Non-pigmented ciliary epithelial cell (primary cell): Measurements from ENCODE around the gene KRT6A.
A peak's percentile ranks its signal among the peaks of the same experiment; 100 is the strongest.

ENCODE experiments used
- DNase-seq: peaks from one replicate; pipeline ENCODE4 v3.0.0-alpha.2; 2010; ENCODE audit warnings: low read depth

KRT6A gene

GRCh38 chr12:52524241-52524897, 31.3 kb upstream of the KRT6A start:
- no peak for DNase-seq

GRCh38 chr12:52523824-52524223, 30.8 kb upstream of the KRT6A start:
- DNase-seq: no peak

- DNase-seq: no peak
These were observed 29.4 kb upstream of the KRT6A start for GRCh38 chr12:52522346-52523011.

DNA sequence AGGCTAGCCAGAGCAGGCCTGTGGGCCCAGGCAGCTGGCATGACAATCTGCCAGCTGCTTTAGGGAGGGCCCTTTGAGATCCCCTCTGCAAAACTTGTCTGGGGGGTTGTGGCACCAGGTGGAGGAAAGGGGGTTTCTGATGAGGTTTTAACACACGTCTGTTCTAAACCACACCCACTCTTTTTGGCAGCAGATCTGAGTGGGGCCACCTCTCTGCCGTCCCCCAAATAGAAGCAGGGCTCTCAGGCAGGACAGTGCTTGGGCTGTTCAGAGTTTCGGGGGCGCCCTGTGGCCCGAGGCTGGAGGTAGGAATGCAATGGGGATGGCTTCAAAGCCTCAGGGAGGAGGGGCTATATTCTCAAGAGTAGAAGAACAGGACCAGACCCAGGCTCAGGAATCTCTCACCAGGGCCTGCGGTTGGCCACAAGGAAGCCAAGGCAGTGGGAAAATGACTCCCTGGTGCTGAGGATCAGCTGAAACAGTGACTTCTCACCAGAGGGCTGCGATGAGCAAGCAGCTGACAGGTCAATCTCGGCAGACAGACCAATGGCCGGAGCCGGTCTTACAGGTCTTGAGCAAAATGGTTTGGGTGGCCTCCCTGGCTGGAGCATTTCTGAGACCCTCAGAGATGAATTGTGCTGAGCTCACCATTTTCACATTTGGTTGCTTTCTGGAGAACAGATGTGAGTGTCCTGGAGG, 28.7 kb upstream of the KRT6A start:
- no peak for DNase-seq

GRCh38 chr12:52521175-52521567, 28.1 kb upstream of the KRT6A start:
- no peak for DNase-seq

- no peak for DNase-seq
These were observed 27.0 kb upstream of the KRT6A start, which contains the start of gene KRT5 for GRCh38 chr12:52519826-52520662. KRT5 (minus strand) TSS chr12:52520394; CDS start chr12:52520296, 98 bp downstream.

DNA sequence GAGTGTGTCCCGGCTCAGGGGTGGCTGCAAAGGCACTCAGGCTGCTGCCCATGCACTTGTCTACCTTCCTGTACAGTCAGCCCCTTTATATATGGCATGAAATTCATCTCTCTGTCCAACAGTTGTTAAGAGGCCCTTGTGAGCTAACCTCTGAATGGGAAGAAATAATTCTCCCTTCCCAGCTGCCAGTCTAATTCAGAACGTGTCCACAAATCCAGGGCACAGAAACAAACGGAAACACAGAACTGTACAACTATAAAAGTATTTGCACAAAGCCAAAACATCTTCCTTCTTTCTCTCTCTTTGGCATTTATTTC, 26.3 kb upstream of the KRT6A start:
- no peak for DNase-seq

- no peak for DNase-seq
These were observed 25.7 kb upstream of the KRT6A start for GRCh38 chr12:52518574-52519386.

GRCh38 chr12:52517888-52518287, 24.8 kb upstream of the KRT6A start:
- no peak for DNase-seq

DNA sequence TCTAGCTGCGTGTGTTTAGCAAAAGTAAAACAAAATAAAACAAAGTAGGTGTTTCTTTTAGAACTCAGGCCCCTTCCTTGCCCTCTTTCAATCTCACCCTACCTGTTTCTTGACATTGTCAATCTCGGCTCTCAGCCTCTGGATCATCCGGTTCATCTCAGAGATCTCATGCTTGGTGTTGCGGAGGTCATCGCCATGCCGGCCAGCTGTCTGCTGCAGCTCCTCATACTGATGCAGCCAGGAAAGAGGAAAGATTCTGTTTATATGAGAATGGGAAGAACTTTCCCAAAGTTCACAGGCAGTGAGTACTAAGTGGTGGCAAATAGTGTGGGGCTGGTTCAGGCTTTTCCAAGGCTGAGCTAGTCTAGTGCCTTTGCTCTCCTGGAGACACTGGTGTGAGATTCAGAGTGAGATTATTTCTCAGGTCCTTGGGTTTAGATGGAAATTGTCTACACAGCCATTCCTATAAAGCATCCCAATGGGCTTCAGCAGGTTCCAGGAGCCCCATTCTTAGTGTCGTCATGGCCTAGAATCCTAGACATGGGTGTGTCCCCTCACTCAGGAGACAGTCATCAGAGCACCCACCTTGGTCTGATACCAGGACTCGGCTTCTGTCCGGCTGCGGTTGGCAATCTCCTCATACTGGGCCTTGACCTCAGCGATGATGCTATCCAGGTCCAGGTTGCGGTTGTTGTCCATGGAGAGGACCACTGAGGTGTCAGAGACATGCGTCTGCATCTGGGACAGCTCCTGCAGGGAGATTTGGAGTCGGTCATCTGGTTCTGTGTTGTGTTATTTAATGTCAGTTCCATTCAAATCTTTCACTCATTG, 24.2 kb upstream of the KRT6A start:
- DNase-seq: no peak

DNA sequence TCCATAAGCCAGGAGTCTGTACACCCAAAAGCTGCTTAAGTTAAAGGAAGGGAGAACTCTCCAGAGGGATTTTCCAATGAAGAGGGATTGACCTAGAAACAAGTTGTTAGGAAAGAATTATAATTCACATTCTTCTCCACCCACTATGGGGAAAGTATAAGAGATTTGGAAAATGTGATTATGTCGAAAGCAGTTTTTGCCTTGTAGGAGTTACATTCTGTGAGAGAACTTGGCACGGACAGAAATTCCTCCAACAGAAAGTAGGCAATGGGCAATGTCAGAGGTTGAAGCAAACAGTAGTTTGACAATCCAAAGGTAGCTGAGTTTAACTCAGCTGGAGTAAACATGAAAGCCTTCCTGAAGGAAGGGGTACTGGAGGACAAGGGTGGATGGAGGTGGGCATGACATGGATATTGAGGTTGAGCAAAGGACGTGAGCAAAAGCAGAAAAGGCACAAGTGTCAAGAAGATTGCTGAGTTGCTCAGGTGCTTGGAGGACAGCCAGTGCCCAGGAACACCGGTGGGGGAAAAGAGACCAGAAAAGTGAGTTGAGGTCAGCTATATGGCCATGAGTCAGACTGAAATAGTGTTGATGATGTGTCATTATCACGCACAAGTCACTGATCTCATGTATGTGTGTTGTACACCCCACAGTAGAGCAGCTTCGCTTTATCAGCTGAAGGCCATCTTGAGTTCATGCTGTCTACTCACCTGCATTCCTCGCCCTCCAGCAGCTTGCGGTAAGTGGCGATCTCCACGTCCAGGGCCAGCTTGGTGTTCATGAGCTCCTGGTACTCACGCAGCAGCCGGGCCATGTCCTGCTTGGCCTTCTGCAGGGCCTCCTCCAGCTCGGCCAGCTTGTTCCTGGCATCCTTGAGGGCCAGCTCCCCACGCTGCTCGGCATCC, 23.1 kb upstream of the KRT6A start:
- DNase-seq: no peak

DNA sequence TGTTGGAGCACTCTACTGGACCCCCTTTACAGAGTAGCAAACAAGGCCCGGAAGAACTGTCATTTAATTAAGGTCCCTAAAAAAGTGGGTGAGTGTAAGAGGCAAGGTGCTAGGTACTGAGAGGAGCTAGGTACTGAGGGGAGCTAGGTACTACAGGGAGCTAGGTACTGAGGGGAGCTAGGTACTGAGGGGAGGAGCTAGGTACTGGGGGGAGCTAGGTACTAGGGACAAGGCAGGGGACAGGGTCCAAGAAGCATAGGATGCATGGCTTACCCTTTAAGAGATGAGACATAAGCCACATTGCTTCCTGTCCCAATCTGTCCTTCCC, 22.2 kb upstream of the KRT6A start:
- DNase-seq: no peak

DNA sequence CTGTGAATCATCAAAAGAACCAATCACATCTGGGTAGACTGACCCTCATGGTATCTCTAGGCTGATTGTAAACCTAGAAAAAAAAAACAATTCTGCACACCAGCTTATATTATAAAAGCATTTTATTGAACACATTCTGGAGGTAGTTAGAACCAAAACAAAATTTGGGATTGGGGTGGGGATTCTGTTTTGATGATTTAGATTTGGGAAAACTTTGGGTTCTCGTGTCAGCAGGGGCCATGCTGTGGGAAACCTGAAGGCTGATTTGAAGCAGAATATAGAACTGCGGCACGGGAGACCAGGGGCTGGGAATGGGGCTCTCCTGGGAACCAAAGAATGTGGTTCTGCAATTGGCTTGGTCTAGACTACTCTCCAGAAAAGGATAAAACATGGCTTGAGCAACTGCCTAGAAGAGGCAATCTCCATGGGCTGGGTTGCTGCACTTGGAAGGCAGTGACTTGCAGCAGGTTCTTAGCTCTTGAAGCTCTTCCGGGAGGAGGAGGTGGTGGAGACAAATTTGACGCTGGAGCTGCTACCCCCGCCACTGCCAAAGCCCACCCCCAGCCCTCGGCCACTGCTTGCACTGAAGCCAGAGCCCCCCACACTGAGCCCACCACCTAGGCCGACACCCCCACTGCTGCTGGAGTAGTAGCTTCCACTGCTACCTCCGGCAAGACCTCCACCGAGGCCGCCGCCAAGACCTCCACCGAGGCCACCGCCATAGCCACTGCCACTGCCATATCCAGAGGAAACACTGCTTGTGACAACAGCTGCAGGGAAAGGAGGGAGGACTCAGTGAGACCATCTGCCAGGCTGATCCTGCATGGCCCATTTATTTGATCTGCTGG, 21.6 kb upstream of the KRT6A start:
- DNase-seq: no peak

- DNase-seq: no peak
These were observed 20.7 kb upstream of the KRT6A start for GRCh38 chr12:52513736-52514135.

DNA sequence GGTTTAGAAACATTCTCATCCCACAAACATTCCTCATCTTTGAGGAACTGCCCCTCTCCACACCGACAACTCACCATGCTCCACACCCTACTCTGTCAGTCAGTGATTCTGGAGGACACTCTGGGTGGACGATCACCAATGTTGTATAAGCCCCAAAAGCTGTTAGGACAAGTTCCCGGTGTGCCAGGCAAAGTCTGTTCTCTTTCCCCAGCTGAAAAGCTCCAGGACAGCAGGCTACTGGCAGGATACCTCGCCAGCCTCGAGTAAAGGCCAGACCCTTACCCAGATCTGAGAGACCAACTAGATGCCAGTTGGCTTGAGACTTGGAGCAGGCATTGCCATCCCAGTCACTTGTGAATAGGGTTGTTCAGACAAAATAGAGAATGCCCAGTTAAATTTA, 15.2 kb upstream of the KRT6A start:
- DNase-seq: no peak

GRCh38 chr12:52506858-52507715, 14.0 kb upstream of the KRT6A start:
- DNase-seq: peak; percentile 58

DNA sequence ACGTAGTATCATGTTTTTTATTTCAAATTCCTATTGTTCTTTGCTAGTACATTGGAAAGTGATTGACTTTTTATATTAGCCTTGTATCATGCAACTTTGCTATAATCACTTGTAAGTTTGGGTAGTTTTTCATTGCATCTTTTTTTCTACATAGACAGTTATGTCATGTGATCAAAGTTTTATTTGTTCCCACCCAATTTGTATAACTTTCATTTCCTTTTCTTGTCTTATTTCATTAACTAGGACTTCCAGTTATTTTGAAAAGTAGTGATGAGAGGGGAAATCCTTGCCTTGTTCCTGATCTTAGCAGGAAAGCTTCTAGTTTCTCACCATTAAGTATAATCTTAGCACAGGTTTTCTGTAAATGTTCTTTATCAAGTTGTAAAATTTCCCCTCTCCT, 9.8 kb upstream of the KRT6A start:
- DNase-seq: no peak

- DNase-seq: no peak
These were observed 8.4 kb upstream of the KRT6A start for GRCh38 chr12:52501490-52501889.
